ENCODE measurements around the gene ZNF469. TPM values are rescaled to one million over a fixed set of nuclear protein-coding genes. Genes with fewer than 3 reads are reported as not detected.

Gene ZNF469
- polyA plus RNA-seq, 3 donors: 0.02 to 0.16 (median 0.10) TPM

DNA sequence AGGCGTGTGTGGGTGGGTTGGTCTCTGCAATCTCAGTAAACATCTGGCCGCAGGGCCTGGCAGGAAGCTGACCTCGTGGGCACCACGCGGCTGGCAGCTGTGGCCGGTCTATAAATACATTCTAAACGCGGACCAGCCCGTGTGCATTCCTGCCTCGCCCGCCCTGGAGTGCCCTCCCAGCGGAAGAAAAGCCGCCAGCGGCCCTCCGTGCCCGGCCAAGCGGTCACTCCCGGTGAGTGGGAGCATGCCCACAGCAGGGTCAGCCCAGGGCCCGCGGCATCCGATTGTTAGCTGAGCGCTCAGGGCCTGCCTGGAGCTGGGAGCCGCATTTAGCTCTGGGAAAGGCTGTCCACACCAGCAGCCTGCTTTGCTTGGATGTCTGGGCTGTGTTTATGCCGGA lies 10.3 kb downstream of the ZNF469 start:
- H3K27ac ChIP-seq (ENCODE audit: low read depth in 1 of 2, low read length in 2 of 2): no peak overlapping the region
- H3K4me2 ChIP-seq (replicated peaks; ENCODE audit: extremely low read depth, low read length, poor library complexity, severe bottlenecking): no peak overlapping the region
- Mint-ChIP-seq H3K27me3 (ENCODE audit: low read depth in 3 of 3) (peaks cover 5 to 28% (median 13%) of the 10 kb centered on the region in 3 donors), H3K36me3 (no peaks in the 10 kb centered on the region), H3K4me3 (no peak overlapping the region), H3K9me3 (peaks cover 0 to 2% (median under 1%) of the 10 kb centered on the region in 7 donors), H3K27ac (peak overlapping the region in 1 of 7 donors; percentile 1), H3K4me1 (no peaks in the 10 kb centered on the region)
- 54% methylated on average over 23 of the region's 24 CpGs for whole genome bisulfite sequencing (ENCODE audit: insufficient coverage)
- no peaks in the 10 kb centered on the region for H3K4me1 ChIP-seq (ENCODE audit: control insufficient read depth in 1 of 2, insufficient read depth in 2 of 2, low read length in 2 of 2)
- no peaks in the 10 kb centered on the region for H3K36me3 ChIP-seq (replicated peaks in 1 of 2; ENCODE audit: control insufficient read depth in 1 of 2, insufficient read depth in 2 of 2, low read length in 2 of 2)
- TF ChIP-seq, protein P1, sequence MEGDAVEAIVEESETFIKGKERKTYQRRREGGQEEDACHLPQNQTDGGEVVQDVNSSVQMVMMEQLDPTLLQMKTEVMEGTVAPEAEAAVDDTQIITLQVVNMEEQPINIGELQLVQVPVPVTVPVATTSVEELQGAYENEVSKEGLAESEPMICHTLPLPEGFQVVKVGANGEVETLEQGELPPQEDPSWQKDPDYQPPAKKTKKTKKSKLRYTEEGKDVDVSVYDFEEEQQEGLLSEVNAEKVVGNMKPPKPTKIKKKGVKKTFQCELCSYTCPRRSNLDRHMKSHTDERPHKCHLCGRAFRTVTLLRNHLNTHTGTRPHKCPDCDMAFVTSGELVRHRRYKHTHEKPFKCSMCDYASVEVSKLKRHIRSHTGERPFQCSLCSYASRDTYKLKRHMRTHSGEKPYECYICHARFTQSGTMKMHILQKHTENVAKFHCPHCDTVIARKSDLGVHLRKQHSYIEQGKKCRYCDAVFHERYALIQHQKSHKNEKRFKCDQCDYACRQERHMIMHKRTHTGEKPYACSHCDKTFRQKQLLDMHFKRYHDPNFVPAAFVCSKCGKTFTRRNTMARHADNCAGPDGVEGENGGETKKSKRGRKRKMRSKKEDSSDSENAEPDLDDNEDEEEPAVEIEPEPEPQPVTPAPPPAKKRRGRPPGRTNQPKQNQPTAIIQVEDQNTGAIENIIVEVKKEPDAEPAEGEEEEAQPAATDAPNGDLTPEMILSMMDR (IDR thresholded peaks at IDR 0.05): no peak
- H3K27me3 ChIP-seq (ENCODE audit: control insufficient read depth in 2 of 2, insufficient read depth in 2 of 2, low read length in 2 of 2): no peaks in the 10 kb centered on the region
- H3K79me2 ChIP-seq (ENCODE audit: insufficient read depth, low read length): no peaks in the 10 kb centered on the region
- no peak overlapping the region for H3K9ac ChIP-seq (ENCODE audit: insufficient read depth, low read length, poor library complexity, severe bottlenecking)
- DNase-seq: no peak
- intact Hi-C loops (cut with micrococcal nuclease): no loop called here
- H3K4me3 ChIP-seq (replicated peaks in 1 of 3; ENCODE audit: low read depth in 2 of 3, low read length in 3 of 3): no peak overlapping the region
- H2AFZ ChIP-seq (ENCODE audit: insufficient read depth, low read depth, low read length, poor library complexity, severe bottlenecking): no peak overlapping the region
- no peaks in the 10 kb centered on the region for H3K9me3 ChIP-seq (replicated peaks in 1 of 2; ENCODE audit: control insufficient read depth in 1 of 2, insufficient read depth in 1 of 2, low read length in 2 of 2)
- no peaks in the 10 kb centered on the region for H4K20me1 ChIP-seq (ENCODE audit: insufficient read depth, low read length)

DNA sequence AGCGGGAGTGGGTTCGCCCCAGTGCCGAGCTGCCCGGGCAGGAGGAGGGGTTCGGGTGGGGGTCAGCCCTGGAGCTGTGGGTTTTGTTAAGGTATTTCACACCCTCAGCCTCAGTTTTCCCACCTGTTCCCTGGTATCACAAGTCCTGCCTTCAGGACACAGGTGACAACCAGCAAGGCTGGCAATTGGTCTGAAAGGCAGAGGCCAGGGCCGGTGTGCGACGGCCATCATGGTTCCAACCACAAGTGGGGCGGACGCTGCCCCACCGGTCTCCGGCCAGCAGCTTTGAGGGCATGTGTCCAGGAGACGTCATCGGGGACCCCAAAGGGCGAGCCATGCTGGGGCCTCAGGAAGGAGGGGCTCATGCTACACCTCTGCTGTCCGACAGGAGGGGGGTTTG lies 10.8 kb downstream of the ZNF469 start:
- Histone ChIP-seq H3K4me3 (replicated peaks in 1 of 3; ENCODE audit: low read depth in 2 of 3, low read length in 3 of 3) (no peak overlapping the region), H3K79me2 (ENCODE audit: insufficient read depth, low read length) (no peaks in the 10 kb centered on the region), H3K4me1 (ENCODE audit: control insufficient read depth in 1 of 2, insufficient read depth in 2 of 2, low read length in 2 of 2) (no peaks in the 10 kb centered on the region), H3K27me3 (ENCODE audit: control insufficient read depth in 2 of 2, insufficient read depth in 2 of 2, low read length in 2 of 2) (no peaks in the 10 kb centered on the region), H4K20me1 (ENCODE audit: insufficient read depth, low read length) (no peaks in the 10 kb centered on the region), H2AFZ (ENCODE audit: insufficient read depth, low read depth, low read length, poor library complexity, severe bottlenecking) (no peak overlapping the region), H3K9me3 (replicated peaks in 1 of 2; ENCODE audit: control insufficient read depth in 1 of 2, insufficient read depth in 1 of 2, low read length in 2 of 2) (no peaks in the 10 kb centered on the region), H3K36me3 (replicated peaks in 1 of 2; ENCODE audit: control insufficient read depth in 1 of 2, insufficient read depth in 2 of 2, low read length in 2 of 2) (no peaks in the 10 kb centered on the region), H3K9ac (ENCODE audit: insufficient read depth, low read length, poor library complexity, severe bottlenecking) (no peak overlapping the region), H3K4me2 (replicated peaks; ENCODE audit: extremely low read depth, low read length, poor library complexity, severe bottlenecking) (no peak overlapping the region), H3K27ac (ENCODE audit: low read depth in 1 of 2, low read length in 2 of 2) (no peak overlapping the region)
- H3K36me3 Mint-ChIP-seq: no peaks in the 10 kb centered on the region
- H3K9me3 Mint-ChIP-seq: peaks cover 0 to 7% (median 5%) of the 10 kb centered on the region in 7 donors
- TF ChIP-seq, protein P1 (IDR thresholded peaks at IDR 0.05): no peak
- intact Hi-C loops (cut with micrococcal nuclease): no loop called here
- H3K27me3 Mint-ChIP-seq (ENCODE audit: low read depth in 3 of 3): peaks cover 5 to 28% (median 16%) of the 10 kb centered on the region in 3 donors
- no peak overlapping the region for H3K27ac Mint-ChIP-seq
- no peak overlapping the region for H3K4me3 Mint-ChIP-seq
- H3K4me1 Mint-ChIP-seq: no peaks in the 10 kb centered on the region
- WGBS (ENCODE audit: insufficient coverage): 85% methylated on average over 12 of the region's 16 CpGs
- no peak for DNase-seq

Measured in CD14-positive monocyte (primary cell).